Left lung (tissue), 10 donors: ENCODE results near the gene MOB3C. TPM values are rescaled to one million over a fixed set of nuclear protein-coding genes. Genes with fewer than 3 reads are reported as not detected.

Experiments
- ATAC-seq: fragments of 200-7000 bp; cut with Tn5 transposase; one replicate; pipeline ENCODE4 v1.9.1; 2020; ENCODE audit warnings: moderate library complexity
- DNase-seq, 4 donors: peaks; one replicate each; pipeline ENCODE4 v3.0.0-alpha.2; 2013 to 2020
- H3K27ac ChIP-seq, 2 donors: fragments of 200-600 bp; sonication (generic) in 1 of 2; one replicate each; pipeline versions ENCODE4 v1.5.0 to v1.8.0; 2020 to 2021
- H3K27me3 ChIP-seq, 2 donors: fragments of 200-600 bp; sonication (generic) in 1 of 2; one replicate each; pipeline versions ENCODE4 v1.5.0 to v1.8.0; 2020 to 2021
- H3K36me3 ChIP-seq, 2 donors: fragments of 200-600 bp; sonication (generic) in 1 of 2; one replicate each; pipeline versions ENCODE4 v1.5.0 to v1.8.0; 2020 to 2021
- H3K4me1 ChIP-seq, 2 donors: fragments of 200-600 bp; one replicate each; pipeline ENCODE4 v1.8.0; 2021
- H3K4me3 ChIP-seq, 2 donors: fragments of 200-600 bp; sonication (generic) in 1 of 2; one replicate each; pipeline versions ENCODE4 v1.5.0 to v1.8.0; 2020 to 2021; ENCODE audit warnings: mild to moderate bottlenecking in 1 of 2
- H3K9me3 ChIP-seq, 2 donors: fragments of 200-600 bp; sonication (generic) in 1 of 2; one replicate each; pipeline versions ENCODE4 v1.5.0 to v1.8.0; 2020 to 2021
- intact Hi-C, 2 donors: fragments of 100-400 bp; cut with DNase I; formaldehyde crosslinking; loops; one replicate each; pipeline versions ENCODE4 v1.11.2 to v1.14.2; 2022
- polyA plus RNA-seq, 6 donors: library from polyadenylated mRNA; unstranded; fragments of 120-200 nt; gene quantifications; one replicate each; pipeline ENCODE4 v1.2.1, GENCODE V29; 2013; ENCODE audit not compliant: insufficient read length in 6 of 6
- total RNA-seq, 2 donors: library from RNA; stranded (reverse); fragmentation: NEBNext Ultra II Directional; extraction: Animal tissue kit (Norgen Biotek cat#: 25700); gene quantifications; one replicate each; pipeline ENCODE4 v1.2.1, GENCODE V29; 2021
- TF ChIP-seq, protein P1 (sequence below), 2 donors: fragments of 200-600 bp; sonication (generic) in 1 of 2; IDR thresholded peaks; one replicate each; pipeline versions ENCODE4 v1.5.0 to v1.8.0; 2021; ENCODE audit warnings: antibody characterized with exemption in 2 of 2
- donor health status: DM: no; HTN: yes; CAD: no.
- donor health status: DM: no; HTN: no; CAD: no.

Gene MOB3C
- total and polyA plus RNA-seq, 8 donors = 16.0 to 21.3 (median 18.4) TPM

DNA sequence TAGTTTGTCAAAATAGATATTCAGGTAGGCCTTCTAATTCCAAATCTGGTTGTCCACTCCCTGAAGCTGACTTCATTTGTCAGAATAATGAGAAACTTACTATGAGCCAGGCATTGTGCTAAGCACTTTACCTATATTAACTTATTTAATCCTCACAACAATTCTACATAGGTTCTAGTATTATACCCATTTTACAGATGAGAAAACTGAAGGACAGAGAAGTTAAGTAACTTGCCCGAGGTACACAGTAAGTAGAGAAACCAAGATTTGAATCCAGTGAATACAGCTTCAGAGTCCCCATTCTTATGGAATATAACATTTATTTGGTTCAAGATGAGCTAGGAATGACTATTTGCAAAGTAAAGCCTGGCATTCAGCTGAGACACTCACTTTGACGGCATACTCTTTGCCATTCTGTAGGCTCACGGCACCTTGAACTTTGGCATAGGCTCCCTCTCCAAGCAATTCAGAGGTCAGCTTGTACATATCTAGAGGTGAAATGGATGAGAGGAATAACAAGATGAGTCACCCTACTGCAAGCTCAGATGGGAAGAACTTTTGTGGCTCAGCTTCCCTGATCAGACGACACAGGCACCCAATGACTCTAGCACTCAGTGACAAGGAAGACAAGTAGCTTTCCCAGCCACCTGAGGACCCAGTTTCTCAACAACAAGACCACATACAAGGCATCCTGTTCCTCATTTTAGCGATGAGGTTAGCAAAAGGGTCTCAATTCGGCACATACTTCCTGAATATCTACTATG, 36.3 kb downstream of the MOB3C start:
- Histone ChIP-seq H3K27me3 (no peaks in the 10 kb centered on the region), H3K4me1 (peaks cover 8 to 68% of the 10 kb centered on the region in 2 donors), H3K9me3 (no peaks in the 10 kb centered on the region), H3K36me3 (peaks cover 0 to 84% of the 10 kb centered on the region in 2 donors), H3K27ac (peak overlapping the region in 1 of 2 donors; percentile 88), H3K4me3 (no peak overlapping the region)
- no peak for DNase-seq
- intact Hi-C loops = no loop called here
- TF ChIP-seq, protein P1, sequence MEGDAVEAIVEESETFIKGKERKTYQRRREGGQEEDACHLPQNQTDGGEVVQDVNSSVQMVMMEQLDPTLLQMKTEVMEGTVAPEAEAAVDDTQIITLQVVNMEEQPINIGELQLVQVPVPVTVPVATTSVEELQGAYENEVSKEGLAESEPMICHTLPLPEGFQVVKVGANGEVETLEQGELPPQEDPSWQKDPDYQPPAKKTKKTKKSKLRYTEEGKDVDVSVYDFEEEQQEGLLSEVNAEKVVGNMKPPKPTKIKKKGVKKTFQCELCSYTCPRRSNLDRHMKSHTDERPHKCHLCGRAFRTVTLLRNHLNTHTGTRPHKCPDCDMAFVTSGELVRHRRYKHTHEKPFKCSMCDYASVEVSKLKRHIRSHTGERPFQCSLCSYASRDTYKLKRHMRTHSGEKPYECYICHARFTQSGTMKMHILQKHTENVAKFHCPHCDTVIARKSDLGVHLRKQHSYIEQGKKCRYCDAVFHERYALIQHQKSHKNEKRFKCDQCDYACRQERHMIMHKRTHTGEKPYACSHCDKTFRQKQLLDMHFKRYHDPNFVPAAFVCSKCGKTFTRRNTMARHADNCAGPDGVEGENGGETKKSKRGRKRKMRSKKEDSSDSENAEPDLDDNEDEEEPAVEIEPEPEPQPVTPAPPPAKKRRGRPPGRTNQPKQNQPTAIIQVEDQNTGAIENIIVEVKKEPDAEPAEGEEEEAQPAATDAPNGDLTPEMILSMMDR (IDR thresholded peaks at IDR 0.05) = no peak
- ATAC-seq = no peak

DNA sequence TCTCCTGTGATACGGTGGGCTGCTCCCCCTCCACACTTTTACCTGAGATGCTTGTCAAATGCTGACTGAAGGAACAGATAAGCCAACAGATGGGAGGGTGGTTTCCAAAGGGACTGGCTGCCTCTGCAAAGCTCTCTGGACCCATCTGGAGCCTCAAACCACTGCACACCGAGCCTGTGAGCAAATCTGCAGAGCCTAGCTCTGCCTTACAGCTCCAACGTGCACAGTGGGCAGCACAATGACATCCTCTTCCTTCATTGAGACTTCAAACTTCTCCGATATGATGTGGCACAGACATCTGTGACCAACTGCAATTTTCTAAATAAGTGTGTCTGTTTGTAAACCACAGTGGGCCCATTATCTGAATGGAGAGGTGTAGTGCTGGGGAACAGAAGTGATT, 38.9 kb downstream of the MOB3C start:
- H3K4me3 ChIP-seq = no peak overlapping the region
- H3K4me1 ChIP-seq = peaks cover 8 to 43% of the 10 kb centered on the region in 2 donors
- peaks cover 0 to 85% of the 10 kb centered on the region in 2 donors for H3K36me3 ChIP-seq
- no peaks in the 10 kb centered on the region for H3K27me3 ChIP-seq
- intact Hi-C loops = no loop called here
- no peak overlapping the region for H3K27ac ChIP-seq
- no peak for ATAC-seq
- TF ChIP-seq, protein P1 (IDR thresholded peaks at IDR 0.05) = no peak
- no peak for DNase-seq
- H3K9me3 ChIP-seq = no peaks in the 10 kb centered on the region

DNA sequence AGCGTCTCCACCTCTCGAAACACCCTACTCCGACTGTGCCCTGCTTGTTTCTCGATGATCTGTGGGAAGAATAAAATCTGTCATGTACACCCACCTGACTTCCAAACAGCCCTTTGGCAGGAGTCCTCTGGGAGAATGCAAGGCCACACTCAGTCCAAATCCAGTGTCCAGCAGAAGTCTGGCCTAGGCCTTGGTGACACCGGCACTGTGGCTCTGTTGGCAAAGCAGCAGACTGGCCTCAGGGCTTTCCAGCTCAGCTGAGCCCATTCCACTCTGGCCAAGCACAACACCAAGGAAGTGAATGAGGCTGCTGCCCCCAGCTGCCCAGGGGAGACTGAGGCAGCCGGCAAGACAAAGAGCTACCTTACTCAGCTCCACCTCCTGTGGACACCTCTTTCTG, 40.0 kb downstream of the MOB3C start:
- H3K4me3 ChIP-seq = no peak overlapping the region
- DNase-seq = no peak
- peaks cover 2 to 32% of the 10 kb centered on the region in 2 donors for H3K4me1 ChIP-seq
- TF ChIP-seq, protein P1 (IDR thresholded peaks at IDR 0.05) = no peak
- peaks cover 0 to 88% of the 10 kb centered on the region in 2 donors for H3K36me3 ChIP-seq
- intact Hi-C loops = no loop called here
- no peaks in the 10 kb centered on the region for H3K27me3 ChIP-seq
- no peaks in the 10 kb centered on the region for H3K9me3 ChIP-seq
- no peak overlapping the region for H3K27ac ChIP-seq
- ATAC-seq = no peak

DNA sequence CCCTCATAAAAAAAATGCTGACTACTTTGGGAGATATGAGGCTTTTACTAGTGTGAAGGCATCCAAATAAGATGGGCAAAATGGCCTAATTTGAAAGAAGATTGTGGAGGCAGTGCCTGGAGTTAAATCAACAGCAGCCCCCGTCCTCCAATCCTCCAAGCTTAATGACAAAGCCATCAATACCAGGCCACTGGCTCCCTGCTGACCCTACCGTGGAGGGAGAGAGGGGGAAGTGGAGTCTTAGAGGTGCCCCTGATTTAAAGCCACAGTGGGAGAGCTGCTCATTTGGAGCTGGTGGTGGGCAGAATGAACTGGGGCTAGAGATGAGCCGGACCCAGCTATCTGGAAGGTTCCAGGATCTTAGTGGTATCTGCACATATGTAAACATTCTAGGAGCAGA, 40.8 kb downstream of the MOB3C start:
- Histone ChIP-seq H3K36me3 (peaks cover 0 to 96% of the 10 kb centered on the region in 2 donors), H3K27ac (no peak overlapping the region), H3K9me3 (no peaks in the 10 kb centered on the region), H3K4me1 (peaks cover 2 to 24% of the 10 kb centered on the region in 2 donors), H3K27me3 (no peaks in the 10 kb centered on the region), H3K4me3 (no peak overlapping the region)
- TF ChIP-seq, protein P1 (IDR thresholded peaks at IDR 0.05) = no peak
- ATAC-seq (no peak), DNase-seq (no peak)
- intact Hi-C loops = no loop called here

DNA sequence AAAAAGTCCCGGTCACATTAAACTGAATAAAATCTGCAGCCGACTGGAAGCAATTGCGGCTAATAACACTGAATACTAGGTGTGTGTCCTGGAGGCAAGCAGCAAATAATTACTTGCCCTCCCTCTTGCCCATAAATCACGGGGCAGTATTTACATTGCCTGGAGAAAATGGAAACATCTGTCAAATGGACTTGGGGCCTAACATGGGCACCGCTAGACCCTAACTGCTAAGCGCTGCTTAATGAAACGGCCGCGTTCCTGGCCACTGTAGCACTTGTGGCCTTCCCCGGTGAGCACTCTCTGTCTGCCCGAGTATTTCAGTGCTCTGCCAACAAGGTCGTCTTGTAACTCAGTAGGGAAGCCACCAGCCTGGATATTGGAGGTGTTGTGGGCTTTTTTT, 41.3 kb downstream of the MOB3C start:
- ATAC-seq (no peak), DNase-seq (no peak)
- Histone ChIP-seq H3K27me3 (no peaks in the 10 kb centered on the region), H3K4me1 (peaks cover 0 to 19% of the 10 kb centered on the region in 2 donors), H3K9me3 (no peaks in the 10 kb centered on the region), H3K27ac (no peak overlapping the region), H3K36me3 (peaks cover 0 to 98% of the 10 kb centered on the region in 2 donors), H3K4me3 (no peak overlapping the region)
- TF ChIP-seq, protein P1 (IDR thresholded peaks at IDR 0.05) = no peak
- intact Hi-C loops = no loop called here
